H9 (cell line): Measurements from ENCODE around the gene CSF1. TPM values are rescaled to one million over a fixed set of nuclear protein-coding genes. Genes with fewer than 3 reads are reported as not detected.

Experiments used
- DNase-seq: peaks from one replicate; pipeline ENCODE4 v3.0.0-alpha.2; 2017
- H2AFZ ChIP-seq: one replicate; pipeline ENCODE4 v1.6.1; 2013; ENCODE audit warnings: mild to moderate bottlenecking, low read length, control low read depth, moderate library complexity
- H2AK5ac ChIP-seq: 2 replicates; pipeline ENCODE4 v1.6.1; 2013; ENCODE audit warnings: low read length, control low read depth, mixed read lengths; ENCODE audit not compliant: insufficient read length
- H2BK120ac ChIP-seq: one replicate; pipeline ENCODE4 v1.6.1; 2013; ENCODE audit warnings: low read depth, mild to moderate bottlenecking, low read length, control low read depth, inconsistent platforms; ENCODE audit not compliant: poor library complexity, severe bottlenecking
- H2BK12ac ChIP-seq: 2 replicates; pipeline ENCODE4 v1.6.1; 2013; ENCODE audit warnings: low read length, control low read depth, mixed read lengths, low read depth; ENCODE audit not compliant: insufficient read length
- H2BK15ac ChIP-seq: 2 replicates; pipeline ENCODE4 v1.6.1; 2013; ENCODE audit warnings: low read depth, low read length, control low read depth
- H2BK20ac ChIP-seq: one replicate; pipeline ENCODE4 v1.6.1; 2013; ENCODE audit warnings: low read depth, mild to moderate bottlenecking, low read length, control low read depth, inconsistent platforms; ENCODE audit not compliant: poor library complexity, severe bottlenecking
- H2BK5ac ChIP-seq: 2 replicates; pipeline ENCODE4 v1.6.1; 2013; ENCODE audit warnings: low read length, control low read depth, mixed read lengths; ENCODE audit not compliant: insufficient read length
- H3K14ac ChIP-seq: 2 replicates; pipeline ENCODE4 v1.6.1; 2013; ENCODE audit warnings: low read length, control low read depth; ENCODE audit not compliant: insufficient read depth
- H3K18ac ChIP-seq: 2 replicates; pipeline ENCODE4 v1.6.1; 2013; ENCODE audit warnings: low read depth, mild to moderate bottlenecking, mixed read lengths, low read length, control low read depth; ENCODE audit not compliant: insufficient read length
- H3K23ac ChIP-seq: 2 replicates; pipeline ENCODE4 v1.6.1; 2013; ENCODE audit warnings: low read length, control low read depth, mixed read lengths, low read depth; ENCODE audit not compliant: insufficient read length
- H3K23me2 ChIP-seq: 2 replicates; pipeline ENCODE4 v1.6.1; 2013; ENCODE audit warnings: low read depth, mild to moderate bottlenecking, mixed read lengths, low read length, control low read depth; ENCODE audit not compliant: insufficient read length, poor library complexity, severe bottlenecking
- H3K27ac ChIP-seq: 2 replicates; pipeline ENCODE4 v1.5.1; 2013; ENCODE audit warnings: low read length, control low read depth, mixed read lengths, low read depth; ENCODE audit not compliant: insufficient read length
- H3K27me3 ChIP-seq: 2 replicates; pipeline ENCODE4 v1.6.1; 2013; ENCODE audit warnings: low read length, control low read depth, inconsistent platforms; ENCODE audit not compliant: insufficient read depth
- H3K4ac ChIP-seq: 2 replicates; pipeline ENCODE4 v1.6.1; 2013; ENCODE audit warnings: low read depth, mild to moderate bottlenecking, control low read depth, inconsistent platforms, low read length, moderate library complexity
- H3K4me1 ChIP-seq: 2 replicates; pipeline ENCODE4 v1.6.1; 2013; ENCODE audit warnings: low read length, control low read depth, inconsistent platforms; ENCODE audit not compliant: insufficient read depth
- H3K4me2 ChIP-seq: 2 replicates; pipeline ENCODE4 v1.6.1; 2013; ENCODE audit warnings: low read length, control low read depth, mixed read lengths; ENCODE audit not compliant: insufficient read length, insufficient read depth
- H3K56ac ChIP-seq: 2 replicates; pipeline ENCODE4 v1.6.1; 2013; ENCODE audit warnings: low read depth, mild to moderate bottlenecking, mixed read lengths, low read length, control low read depth; ENCODE audit not compliant: insufficient read length
- H3K79me1 ChIP-seq: 2 replicates; pipeline ENCODE4 v1.6.1; 2013; ENCODE audit warnings: low read depth, mild to moderate bottlenecking, moderate library complexity, low read length, control low read depth, inconsistent platforms; ENCODE audit not compliant: insufficient read depth, poor library complexity, severe bottlenecking
- H3K79me2 ChIP-seq: 2 replicates; pipeline ENCODE4 v1.6.1; 2013; ENCODE audit warnings: low read length, control low read depth, inconsistent platforms; ENCODE audit not compliant: insufficient read depth
- H3K9ac ChIP-seq: 2 replicates; pipeline ENCODE4 v1.6.1; 2013; ENCODE audit warnings: low read length, control low read depth, mixed read lengths; ENCODE audit not compliant: insufficient read length; ENCODE audit errors: extremely low read depth
- H3K9me3 ChIP-seq: one replicate; pipeline ENCODE4 v1.6.1; 2013; ENCODE audit warnings: low read depth, low read length, inconsistent platforms; ENCODE audit not compliant: control insufficient read depth
- H3T11ph ChIP-seq: one replicate; pipeline ENCODE4 v1.6.1; 2013; ENCODE audit warnings: mild to moderate bottlenecking, low read length, control low read depth, inconsistent platforms
- H4K20me1 ChIP-seq: one replicate; pipeline ENCODE4 v1.6.1; 2013; ENCODE audit not compliant: control insufficient read depth, insufficient read length, insufficient read depth
- H4K5ac ChIP-seq: 2 replicates; pipeline ENCODE4 v1.6.1; 2013; ENCODE audit warnings: low read depth, mild to moderate bottlenecking, mixed read lengths, low read length, control low read depth; ENCODE audit not compliant: insufficient read length
- H4K8ac ChIP-seq: replicated peaks from 2 replicates; pipeline ENCODE4 v1.6.1; 2013; ENCODE audit warnings: low read length, control low read depth, mixed read lengths, low read depth; ENCODE audit not compliant: insufficient read length
- H4K91ac ChIP-seq: 2 replicates; pipeline ENCODE4 v1.6.1; 2013; ENCODE audit warnings: low read depth, mild to moderate bottlenecking, moderate library complexity, mixed read lengths, low read length, control low read depth; ENCODE audit not compliant: insufficient read length
- H3K27ac Mint-ChIP-seq, 3 experiments: 2 replicates in 2 of 3; 3 replicates in 1 of 3; pipeline ENCODE4 v1.8.0; 2020 to 2021; ENCODE audit warnings: mixed read lengths in 3 of 3, mild to moderate bottlenecking in 1 of 3, moderate library complexity in 1 of 3
- H3K27me3 Mint-ChIP-seq: 2 replicates; pipeline ENCODE4 v1.8.0; 2021; ENCODE audit warnings: low read depth, mild to moderate bottlenecking, moderate library complexity, mixed read lengths
- H3K36me3 Mint-ChIP-seq, 3 experiments: 2 replicates in 2 of 3; 3 replicates in 1 of 3; pipeline ENCODE4 v1.8.0; 2020 to 2021; ENCODE audit warnings: low read depth in 3 of 3, mixed read lengths in 3 of 3; ENCODE audit not compliant: insufficient read depth in 1 of 3
- H3K4me1 Mint-ChIP-seq, 2 experiments: 2 replicates each; pipeline ENCODE4 v1.8.0; 2020; ENCODE audit warnings: mixed read lengths in 2 of 2
- H3K4me3 Mint-ChIP-seq, 2 experiments: 2 replicates in 1 of 2; 3 replicates in 1 of 2; pipeline ENCODE4 v1.8.0; 2020 to 2021; ENCODE audit warnings: mild to moderate bottlenecking in 2 of 2, mixed read lengths in 2 of 2, moderate library complexity in 1 of 2
- H3K9me3 Mint-ChIP-seq, 2 experiments: 2 replicates in 1 of 2; 3 replicates in 1 of 2; pipeline ENCODE4 v1.8.0; 2020; ENCODE audit warnings: mild to moderate bottlenecking in 2 of 2, mixed read lengths in 2 of 2, moderate library complexity in 1 of 2
- CTCF ChIP-seq: fragments of 200-600 bp; sonication (generic); conservative IDR thresholded peaks from 3 replicates; pipeline ENCODE4 v1.8.0; 2021; ENCODE audit warnings: antibody characterized with exemption, mild to moderate bottlenecking
- WGBS: extraction: QIAGEN DNeasy Blood & Tissue Kit; methylation state at CpG from one replicate; pipeline ENCODE4 v1.1.7; 2013; ENCODE audit warnings: missing lambda C conversion rate, low lambda C conversion rate, mixed read lengths; ENCODE audit not compliant: insufficient read length; ENCODE audit errors: extremely low coverage; 5-methylcytosine and 5-hydroxymethylcytosine counted together
- total RNA-seq: library from RNA; stranded (reverse); gene quantifications from 2 replicates; pipeline ENCODE4 v1.2.1, GENCODE V29; 2021

CSF1 gene
- total RNA-seq, 1 experiment from 2014 or later, result 2.3 TPM

GRCh38 chr1:109901524-109902145 lies 9.0 kb upstream of the CSF1 start:
- Histone ChIP-seq H3K27ac (no peak overlapping the region), H2BK120ac (no peak overlapping the region), H3K4me2 (no peak overlapping the region), H2BK15ac (no peak overlapping the region), H4K5ac (no peak overlapping the region), H3K56ac (no peak overlapping the region), H3K9me3 (no peaks in the 10 kb centered on the region), H2BK12ac (no peak overlapping the region), H4K8ac (no peak overlapping the region), H2BK20ac (no peak overlapping the region), H3K23ac (no peak overlapping the region), H3K4me1 (no peaks in the 10 kb centered on the region), H3K9ac (no peak overlapping the region), H2AFZ (no peak overlapping the region), H2BK5ac (no peak overlapping the region), H3K4ac (no peak overlapping the region), H4K91ac (no peak overlapping the region), H3K27me3 (no peaks in the 10 kb centered on the region), H2AK5ac (no peak overlapping the region), H3K18ac (no peak overlapping the region), H3K79me1 (no peaks in the 10 kb centered on the region), H3K79me2 (no peaks in the 10 kb centered on the region), H3T11ph (no peak overlapping the region), H3K14ac (no peak overlapping the region), H3K23me2 (no peaks in the 10 kb centered on the region), H4K20me1 (no peaks in the 10 kb centered on the region)
- peak overlapping the region in 1 of 3 experiments; percentile 38; a peak in 1 of 7 replicates for H3K27ac Mint-ChIP-seq
- peaks cover 15 to 17% of the 10 kb centered on the region in 2 experiments for H3K4me1 Mint-ChIP-seq
- no peak for TF ChIP-seq CTCF
- no peaks in the 10 kb centered on the region; a peak in 1 of 7 replicates for H3K36me3 Mint-ChIP-seq
- H3K9me3 Mint-ChIP-seq, result no peaks in the 10 kb centered on the region
- DNase-seq, result no peak
- H3K4me3 Mint-ChIP-seq, result no peak overlapping the region
- no CpG with 5 or more reads among the region's 4 CpGs for WGBS
- H3K27me3 Mint-ChIP-seq, result peaks cover 5% of the 10 kb centered on the region
